DLD1 (cell line): Measurements from ENCODE around the gene CACNA2D4.
"Not testable (repeated sequence)": the region's sequence is repeated elsewhere in the genome, so short reads cannot be mapped to it uniquely, and the experiment has no call there.

Source experiments
- in situ Hi-C: cut with HindIII; loops from 2 replicates; pipeline ENCODE4 v1.10.0; 2017; ENCODE audit warnings: low sequenced_read_pairs

The CACNA2D4 gene

DNA sequence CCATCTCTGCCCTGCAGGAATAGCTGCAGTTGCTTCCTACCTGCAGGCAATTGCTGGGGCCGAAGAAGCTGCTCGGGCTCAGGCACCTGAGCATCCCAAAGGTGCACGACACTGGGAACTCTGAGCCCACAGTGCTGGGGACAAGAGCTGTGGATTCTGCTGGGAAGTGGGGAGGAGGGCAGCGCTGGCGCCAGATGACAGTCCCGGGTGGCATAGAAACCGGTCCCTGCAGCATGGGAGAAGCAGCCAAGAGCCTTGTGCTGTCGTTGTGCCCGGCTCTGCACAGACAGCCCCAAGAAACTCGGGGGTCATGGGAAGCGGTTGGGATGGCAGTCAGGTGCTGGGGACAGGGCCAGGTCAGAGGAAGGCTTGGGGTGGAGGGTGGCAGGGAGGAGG lies 97.6 kb downstream of the CACNA2D4 start:
- in situ Hi-C loops: no loop called here

DNA sequence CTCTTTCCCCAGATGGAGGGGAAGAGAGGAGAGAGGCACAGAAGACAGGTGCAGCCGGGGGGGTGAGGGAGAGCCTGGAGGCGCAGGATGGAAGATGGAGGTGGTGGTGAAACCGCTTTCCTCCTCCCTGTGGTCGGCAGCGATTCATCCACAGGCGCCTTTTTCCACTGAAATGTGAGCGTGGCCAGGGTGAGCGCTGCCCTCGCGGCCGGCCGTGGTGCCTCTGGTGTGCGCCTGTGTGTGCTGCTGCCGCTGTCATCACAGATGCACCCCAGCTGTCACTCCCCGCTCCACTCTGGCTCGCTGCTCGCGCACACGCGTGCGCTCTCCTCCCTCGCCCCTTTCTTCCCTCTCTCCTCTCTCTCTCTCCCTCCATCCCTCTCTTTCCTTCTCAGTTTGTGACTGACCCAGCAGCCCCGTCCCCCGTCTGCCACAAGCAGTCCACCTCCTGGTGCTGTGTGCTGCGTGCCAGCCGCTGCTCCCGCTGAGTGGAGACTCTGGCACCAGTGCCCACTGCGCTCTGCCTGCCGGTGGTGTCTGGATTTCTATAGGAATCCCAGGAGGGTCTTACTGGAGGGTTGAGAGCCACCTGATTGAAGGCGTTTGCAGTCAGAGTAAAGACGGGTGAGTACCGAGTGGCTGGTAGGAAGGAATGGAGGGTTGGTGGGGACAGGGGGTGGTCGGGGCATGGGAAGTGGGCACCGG lies 98.1 kb downstream of the CACNA2D4 start, which contains the start of gene LRTM2:
LRTM2 (plus strand) TSS at position 375 of the 705 bp plus-strand sequence. CDS start 7,584 bp downstream, outside the sequence.
- in situ Hi-C loops: no loop called here

DNA sequence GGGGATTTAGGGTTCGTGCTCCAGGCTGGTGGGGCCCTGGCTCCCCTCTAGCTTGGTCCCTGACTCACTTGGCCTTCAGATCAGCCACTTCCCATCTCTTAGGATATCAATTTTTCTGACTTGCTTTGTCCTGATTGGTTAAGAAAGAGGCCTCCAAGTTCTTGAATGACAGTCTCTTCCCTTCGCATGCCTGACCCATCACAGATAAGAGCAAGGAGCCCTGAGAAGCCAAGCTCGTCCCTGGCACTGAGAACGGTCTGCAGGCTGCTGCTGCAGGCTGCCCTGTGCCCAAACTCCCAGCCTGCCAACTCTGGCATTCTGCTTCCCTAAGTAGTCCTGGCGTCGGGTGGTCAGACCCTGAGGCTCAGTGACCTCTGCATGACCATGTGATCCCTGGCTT lies 98.9 kb downstream of the CACNA2D4 start:
- in situ Hi-C loops: no loop called here

DNA sequence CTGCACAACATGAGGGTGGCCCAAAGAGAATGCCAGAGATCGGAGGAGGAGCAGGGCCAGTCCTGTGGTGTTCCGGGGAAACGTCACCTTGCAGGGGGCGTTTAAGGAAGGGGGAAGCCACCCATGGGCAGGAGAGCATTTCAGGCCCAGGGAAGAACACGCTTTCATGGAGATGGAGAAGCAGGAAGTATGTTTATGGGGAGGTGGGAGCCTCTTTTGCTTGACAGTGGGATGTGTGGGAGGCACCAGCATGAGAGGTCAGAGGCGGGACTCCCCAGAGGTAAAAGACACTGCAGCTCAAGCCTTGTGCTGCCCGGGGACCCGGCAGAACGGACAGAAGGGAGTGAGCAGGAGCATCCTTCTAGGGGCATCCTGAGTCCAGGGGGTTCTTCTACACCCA lies 99.4 kb downstream of the CACNA2D4 start:
- in situ Hi-C loops: no loop called here

DNA sequence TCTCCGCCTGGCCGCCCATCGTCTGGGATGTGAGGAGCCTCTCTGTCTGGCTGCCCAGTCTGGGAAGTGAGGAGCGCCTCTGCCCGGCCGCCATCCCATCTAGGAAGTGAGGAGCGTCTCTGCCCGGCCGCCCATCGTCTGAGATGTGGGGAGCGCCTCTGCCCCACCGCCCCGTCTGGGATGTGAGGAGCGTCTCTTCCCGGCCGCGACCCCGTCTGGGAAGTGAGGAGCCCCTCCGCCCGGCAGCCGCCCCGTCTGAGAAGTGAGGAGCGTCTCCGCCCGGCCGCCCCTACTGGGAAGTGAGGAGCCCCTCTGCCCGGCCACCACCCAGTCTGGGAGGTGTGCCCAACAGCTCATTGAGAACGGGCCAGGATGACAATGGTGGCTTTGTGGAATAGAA lies 100.5 kb downstream of the CACNA2D4 start:
- in situ Hi-C loops: not testable (repeated sequence)

DNA sequence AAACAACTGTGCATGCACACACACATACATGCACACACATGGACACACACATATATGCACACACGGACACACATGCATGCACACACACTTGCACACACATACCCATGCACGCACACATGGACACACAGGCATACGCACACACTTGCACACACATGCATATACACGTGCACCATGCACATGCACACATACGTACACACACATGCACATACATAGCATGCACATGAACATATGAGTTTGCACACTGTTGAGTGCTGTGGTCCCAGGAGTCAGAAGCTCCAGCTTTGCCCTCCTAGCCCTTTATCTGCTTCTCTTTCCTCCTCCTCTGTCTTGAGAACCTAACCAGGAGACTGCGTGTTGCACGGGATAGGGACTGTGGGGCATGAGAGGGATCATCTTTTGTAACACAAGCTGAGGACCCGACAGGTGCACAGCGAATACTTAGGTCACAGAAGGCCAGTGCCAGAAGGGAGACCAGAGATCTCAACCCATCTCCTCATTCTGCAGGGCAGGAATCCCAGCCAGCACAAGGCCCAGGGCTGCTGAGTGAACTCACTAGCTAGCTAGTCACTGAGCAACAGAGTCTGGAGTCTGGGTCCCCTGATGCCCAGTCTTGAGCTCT lies 101.6 kb downstream of the CACNA2D4 start:
- in situ Hi-C loops: no loop called here

DNA sequence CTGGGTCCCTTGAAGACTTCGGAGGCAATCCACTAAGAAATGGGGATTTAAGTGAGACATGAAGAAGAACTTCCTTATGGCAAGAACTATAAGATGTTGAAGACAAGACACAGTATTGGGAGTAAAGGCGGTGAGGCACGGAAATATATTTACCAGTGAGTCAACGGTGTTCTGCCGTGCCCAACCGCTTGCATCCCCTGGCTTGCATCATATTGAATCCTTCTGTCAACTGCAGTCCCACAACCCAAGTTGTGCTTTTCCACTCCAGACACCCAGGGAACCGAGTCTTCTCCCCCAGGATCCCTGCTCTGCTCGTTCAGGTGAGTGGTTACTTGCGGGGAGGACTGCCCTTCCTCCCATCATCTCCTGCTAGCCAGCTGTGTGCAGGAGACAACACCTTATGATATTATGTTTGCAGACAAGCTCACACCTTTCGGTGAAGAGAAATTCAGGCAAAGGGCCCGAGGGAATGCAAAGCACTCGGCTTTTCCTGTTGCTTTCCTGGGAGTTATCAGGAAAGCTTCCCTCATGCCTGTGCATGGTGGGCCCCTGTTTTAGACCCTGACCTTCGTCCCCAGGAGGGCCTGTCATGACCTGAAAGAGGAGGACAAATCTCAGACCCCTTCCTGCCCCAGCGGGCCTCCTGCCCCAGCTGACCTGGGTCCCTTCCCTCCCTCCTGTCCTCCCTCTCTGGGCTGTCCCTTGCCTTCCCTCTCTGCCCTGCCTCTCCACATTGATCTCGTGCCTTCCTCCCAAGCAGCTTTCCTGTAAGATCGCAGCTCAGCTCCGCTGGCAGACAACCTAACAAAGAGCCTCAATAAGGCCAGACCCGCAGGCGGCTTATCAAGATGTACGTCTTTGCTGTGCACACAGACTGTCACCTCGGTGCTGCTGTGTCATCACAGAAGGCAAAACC lies 102.4 kb downstream of the CACNA2D4 start:
- in situ Hi-C loops: no loop called here

DNA sequence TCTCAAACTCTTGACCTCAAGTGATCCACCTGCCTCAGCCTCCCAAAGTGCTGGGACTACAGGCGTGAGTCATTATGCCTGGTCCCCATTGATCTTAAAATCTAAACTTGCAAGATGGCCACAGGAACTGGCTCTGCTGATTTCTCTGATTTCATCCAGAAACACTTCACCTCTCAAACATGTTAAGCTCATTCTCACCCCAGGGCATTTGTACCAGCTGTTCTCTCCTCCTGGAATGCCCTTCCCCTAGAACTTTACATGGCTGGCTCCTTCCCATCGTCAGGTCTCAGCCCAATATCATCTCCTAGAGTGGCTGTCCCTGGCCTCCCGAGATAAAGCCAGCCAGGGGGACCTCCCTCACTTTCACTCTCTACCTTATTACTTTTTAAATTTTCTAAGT lies 103.3 kb downstream of the CACNA2D4 start:
- in situ Hi-C loops: no loop called here

DNA sequence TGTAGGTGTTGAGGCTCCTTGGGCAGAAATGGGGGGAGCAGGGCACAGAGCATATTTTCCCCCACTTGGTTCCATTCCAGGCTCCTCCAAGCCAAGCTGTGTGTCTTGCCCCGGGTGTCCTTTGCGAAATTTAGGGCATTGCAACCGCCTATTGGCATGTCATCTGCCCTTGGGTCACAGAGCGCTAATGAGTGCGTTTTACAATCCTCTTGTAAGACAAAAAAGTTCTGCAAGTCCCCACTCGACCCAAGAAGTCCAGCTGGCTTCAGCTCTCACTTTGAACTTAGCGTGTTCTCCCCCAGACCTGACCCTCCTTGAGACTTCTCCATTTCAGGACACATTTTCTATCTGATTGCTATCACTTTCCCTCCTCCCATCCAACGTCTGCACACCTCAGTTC lies 104.2 kb downstream of the CACNA2D4 start:
- in situ Hi-C loops: no loop called here

DNA sequence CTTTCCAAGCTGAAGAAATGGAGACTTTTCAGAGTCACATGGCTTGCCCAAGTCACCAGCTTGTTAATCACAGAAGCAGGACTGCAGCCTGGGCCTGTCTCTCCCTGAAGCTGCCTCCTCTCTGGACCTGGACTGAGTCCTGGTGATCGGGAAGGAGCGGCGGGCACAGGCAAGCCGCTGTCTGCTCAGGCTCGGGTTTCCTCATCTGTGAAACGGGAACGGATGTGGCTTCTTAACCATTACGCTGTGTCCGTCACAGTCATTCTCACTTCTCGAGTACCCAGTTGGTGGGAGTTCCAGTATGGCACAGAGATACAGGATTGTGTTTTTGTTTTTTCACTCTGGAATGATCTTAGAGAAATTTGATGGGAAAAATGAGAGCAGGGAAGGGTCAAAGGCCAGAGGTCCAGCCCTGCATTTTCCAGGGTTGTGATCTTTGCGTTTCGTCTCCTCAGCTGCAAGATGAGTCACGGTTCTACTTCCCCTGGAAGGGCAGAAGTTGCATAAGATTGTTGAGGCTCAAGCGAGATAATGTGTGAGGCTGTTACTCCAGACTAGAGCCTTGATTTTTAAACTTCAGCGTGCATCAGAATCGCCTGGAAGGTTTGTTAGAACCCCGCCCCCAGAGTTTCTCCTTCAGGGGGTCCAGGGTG lies 105.7 kb downstream of the CACNA2D4 start:
- in situ Hi-C loops: no loop called here

DNA sequence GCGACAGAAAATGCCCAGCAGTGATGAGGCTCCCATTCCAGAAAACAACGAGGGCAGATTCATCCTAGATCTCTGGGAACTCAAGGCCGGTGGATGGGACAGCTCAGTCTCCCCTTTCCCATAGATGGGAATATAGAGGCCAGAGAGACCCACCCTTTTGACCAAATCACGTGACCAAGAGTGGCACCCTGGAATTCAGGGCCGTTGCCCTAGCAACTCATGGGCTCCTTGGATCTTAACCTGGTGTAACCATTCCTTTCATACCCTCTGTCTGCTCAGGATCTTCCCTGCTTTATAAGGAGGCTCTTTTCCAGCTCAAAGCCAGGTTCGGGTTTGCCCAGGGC lies 106.5 kb downstream of the CACNA2D4 start:
- in situ Hi-C loops: no loop called here

DNA sequence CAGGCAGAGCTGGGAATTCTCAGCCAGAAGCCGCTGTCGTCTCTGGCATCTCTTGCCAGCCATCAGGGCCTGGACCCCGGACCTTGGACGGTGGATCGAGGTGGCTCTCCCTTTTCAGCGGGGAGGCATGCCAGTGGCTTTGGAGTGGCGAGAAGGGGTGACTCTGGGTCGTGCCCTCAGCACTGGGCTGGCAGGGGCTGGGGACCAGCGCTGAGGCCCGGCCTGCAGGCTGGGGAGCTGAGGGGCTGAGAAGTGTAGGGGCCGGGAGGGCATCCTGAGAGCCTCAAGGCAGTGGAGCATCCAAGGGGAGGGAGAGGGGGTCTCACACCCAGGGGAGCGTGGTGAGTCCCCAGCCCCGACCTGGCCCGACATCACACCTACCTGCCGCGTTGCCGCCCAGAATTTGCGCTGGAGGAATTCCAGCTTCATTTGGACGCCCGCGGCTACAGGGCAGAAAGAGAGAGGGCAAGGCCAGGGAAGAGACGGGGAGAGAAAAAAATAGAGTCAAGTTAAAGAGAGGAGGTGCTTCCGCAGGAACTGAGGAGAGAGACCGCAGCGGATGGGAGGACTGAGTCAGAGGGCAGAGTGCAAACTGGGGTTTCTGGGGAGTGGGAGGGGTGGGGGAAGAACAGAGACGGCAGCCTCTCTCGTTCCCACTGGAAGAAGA lies 107.0 kb downstream of the CACNA2D4 start:
- in situ Hi-C loops: no loop called here

DNA sequence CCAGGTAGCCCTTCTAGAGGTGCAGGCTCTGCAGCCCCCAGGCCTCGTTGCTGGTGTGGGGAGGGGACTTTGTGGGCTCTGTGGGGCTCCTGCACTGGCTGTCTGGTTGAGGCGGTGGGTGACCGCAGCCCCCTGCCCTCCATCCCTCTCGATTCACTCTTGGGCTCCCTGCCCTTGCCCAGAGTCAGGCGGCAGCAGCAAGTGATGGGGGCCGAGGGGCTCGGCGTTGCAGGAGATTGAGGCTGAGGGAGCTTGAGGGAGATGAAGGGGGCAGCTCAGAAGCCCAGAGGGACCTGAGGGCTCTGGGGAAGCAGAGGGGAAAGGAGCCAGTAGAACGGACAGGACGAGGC lies 107.5 kb downstream of the CACNA2D4 start:
- in situ Hi-C loops: no loop called here

DNA sequence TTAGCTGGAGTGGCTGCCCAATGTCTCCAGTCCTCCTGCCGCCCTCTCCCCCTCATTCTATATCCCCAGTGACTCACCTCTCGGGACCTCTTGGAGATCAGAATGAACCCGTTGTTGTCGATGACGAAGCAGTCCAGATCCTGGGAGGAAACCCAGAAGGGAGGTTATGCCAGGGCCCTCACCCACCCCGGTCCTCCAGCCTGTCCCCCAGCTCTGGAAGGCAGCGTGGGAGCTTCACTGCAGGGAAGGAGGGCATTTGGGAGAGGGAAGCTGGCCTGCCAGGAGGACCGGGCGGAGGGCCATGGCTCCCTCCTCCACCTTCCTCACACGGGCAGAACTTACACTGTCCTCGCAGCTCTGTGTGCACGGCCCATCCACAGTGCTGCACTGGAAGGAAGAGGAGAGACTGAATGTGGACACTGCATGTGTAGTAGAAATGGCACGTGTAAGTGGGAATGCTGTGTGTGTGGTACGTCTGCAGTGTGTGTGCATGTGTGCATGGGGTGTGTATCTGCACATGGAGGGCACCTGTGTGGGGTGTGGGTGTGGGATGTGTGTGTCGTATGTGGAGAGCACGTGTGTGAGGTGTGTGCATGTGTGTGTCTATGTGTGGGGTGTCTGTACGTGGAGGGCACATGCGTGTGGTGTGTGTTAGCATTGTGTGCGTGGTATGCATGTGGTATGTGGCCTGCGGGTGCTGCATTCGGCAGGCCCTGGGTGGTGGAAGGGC lies 108.1 kb downstream of the CACNA2D4 start:
- in situ Hi-C loops: no loop called here

DNA sequence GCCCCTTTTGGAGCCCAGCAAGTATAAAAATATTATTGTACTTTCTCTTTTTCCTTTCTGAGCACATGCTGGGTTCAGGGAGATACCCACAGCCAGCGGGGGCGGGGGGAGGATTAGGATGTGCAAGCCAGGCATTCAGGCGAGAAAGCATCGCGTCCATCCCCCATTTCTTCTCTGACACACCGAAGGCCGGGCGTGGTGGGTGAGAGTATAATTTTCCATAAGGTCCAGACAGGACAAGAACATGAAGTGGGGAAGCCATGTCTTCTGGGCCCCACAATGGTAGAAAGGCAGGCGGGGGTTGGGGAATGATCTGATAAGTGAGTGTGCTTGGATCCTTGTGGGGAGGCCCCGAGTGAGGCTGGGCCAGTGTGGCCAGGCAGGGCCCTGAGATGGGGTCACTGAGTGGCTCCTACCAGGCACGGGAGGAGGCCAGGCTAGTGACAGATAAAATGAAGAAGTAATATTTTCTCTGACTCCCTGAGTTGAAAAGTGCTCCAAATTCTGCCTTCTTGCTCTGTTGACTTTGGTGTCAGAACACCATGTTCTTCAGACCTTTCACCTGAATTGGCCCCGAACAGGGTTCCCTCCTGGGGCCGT lies 108.8 kb downstream of the CACNA2D4 start:
- in situ Hi-C loops: no loop called here

DNA sequence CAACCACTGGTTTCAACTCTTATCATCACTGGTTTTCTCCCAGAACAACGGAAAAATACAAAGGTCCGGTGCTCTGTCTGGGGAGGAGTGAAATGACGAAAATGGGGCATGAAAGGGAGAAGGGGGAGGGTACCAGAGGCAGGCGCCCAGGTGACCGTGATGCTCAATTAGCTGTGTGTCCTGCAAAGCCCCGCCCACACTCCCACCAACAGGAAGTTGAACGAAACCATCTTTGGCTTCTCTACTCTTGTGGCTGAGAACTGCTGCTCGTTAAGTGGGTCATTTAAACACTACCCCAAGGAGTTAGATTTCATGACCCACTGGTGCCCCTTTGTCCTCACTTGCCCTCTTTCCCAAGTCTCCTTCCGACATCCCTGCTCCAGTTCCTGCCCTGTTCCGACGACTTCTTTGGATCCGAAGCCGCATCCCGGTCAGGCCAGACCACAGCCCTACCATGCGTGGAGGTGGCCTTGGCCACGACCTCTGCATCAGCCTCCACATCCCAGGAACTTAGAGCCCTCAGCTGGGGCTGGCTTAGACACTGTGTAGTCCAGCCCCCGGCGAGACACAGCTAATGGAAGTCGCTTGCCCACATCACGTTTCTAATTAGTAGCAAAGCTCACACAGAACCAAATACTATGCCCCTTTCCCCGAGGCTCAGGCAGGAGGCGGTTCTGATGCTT lies 109.5 kb downstream of the CACNA2D4 start:
- in situ Hi-C loops: no loop called here

DNA sequence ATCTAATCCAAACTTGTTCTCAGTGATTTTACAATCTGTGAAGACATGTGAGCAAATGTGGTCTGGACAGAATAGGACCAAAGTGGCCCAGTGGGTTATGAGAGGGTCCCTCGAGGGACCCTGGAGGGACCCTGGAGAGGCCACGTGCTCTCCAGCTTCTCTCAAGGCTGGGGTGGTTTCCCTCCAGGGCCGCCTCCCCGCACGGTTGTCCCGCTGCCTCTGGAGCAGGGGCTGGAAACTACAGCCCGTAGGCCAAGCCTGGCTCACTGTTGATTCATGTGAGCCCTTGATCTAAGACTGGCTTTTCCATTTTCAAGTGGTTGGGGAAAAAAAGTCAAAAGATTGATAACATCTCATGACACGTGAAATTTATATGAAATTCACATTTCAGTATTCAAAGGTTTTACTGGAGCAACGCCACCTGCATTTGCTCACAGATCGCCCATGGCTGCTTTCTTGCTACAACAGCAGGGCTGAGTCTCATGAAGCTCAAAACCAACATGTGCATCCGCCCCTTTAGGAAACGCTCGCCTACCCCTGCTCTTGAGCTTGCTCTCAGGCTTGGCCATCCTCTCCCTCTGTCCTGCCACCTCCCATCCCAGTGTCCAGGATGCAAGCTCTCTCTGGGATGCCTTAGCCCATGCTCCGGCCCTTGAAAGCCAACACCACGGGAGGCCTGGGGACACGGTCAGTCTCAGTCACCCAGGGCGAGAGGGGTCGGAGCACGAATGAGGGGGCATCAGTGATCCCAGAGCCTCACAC lies 110.2 kb downstream of the CACNA2D4 start:
- in situ Hi-C loops: no loop called here

DNA sequence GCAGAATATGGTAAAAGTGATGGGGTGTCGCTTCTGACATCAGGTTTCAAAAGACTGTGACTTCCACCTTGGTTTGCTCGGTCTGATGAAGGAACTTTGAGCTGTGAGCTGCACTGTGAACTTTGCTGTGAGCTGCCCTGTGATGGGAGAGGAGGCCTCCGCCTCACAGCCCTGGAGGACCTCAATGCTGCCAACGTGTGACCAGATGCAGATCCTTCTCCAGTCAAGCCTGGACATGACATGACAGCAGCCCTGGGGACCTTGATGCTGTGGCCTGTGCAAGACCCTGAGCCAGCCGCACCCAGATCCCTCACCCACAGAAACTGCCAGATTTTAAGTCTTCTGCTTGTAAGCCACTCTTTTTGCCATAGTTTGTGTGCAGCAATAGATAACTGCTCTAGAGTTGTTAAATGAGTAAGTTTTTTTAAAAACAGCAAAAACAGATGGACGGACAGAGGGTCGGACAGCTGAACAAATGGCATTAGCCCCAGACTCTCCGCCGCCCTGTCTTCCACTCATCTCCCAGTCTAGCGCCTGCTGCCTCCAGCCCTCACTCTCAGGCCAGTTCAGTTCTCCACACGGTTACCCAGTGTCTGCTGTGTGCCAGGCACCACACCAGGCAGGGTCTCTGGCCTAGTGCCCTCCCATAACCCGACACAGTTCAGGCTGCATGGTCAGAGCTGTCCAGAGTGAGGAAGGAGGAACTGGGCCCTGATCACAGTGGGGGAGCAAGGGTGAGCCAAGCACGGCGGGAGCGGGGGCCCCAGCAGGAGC lies 111.2 kb downstream of the CACNA2D4 start:
- in situ Hi-C loops: no loop called here
